Neutrophil (primary cell): Measurements from ENCODE around the gene ADAMTSL4.

ENCODE experiments used
- H3K27ac ChIP-seq: fragments of 200-600 bp; sonication (generic); 2 replicates; pipeline ENCODE4 v1.5.1; 2016; ENCODE audit warnings: mild to moderate bottlenecking, moderate library complexity
- H3K27me3 ChIP-seq: fragments of 200-600 bp; sonication (generic); 2 replicates; pipeline ENCODE4 v1.6.0; 2016; ENCODE audit warnings: mild to moderate bottlenecking
- H3K36me3 ChIP-seq: fragments of 200-600 bp; sonication (generic); 2 replicates; pipeline ENCODE4 v1.5.1; 2017
- H3K4me1 ChIP-seq, 2 experiments: fragments of 200-600 bp in 1 of 2; sonication (generic) in 1 of 2; 1 replicate in 1 of 2; 2 replicates in 1 of 2; pipeline versions ENCODE4 v1.5.1 to v1.6.1; 2013 to 2016; ENCODE audit warnings: low read depth in 1 of 2, low read length in 1 of 2, mild to moderate bottlenecking in 1 of 2, moderate library complexity in 1 of 2; ENCODE audit not compliant: control insufficient read depth in 1 of 2, insufficient read depth in 1 of 2
- H3K4me3 ChIP-seq, 2 experiments: fragments of 200-600 bp in 1 of 2; sonication (generic) in 1 of 2; 1 replicate in 1 of 2; 2 replicates in 1 of 2; pipeline ENCODE4 v1.5.1; 2013 to 2016; ENCODE audit warnings: low read depth in 1 of 2, low read length in 1 of 2, mild to moderate bottlenecking in 1 of 2, moderate library complexity in 1 of 2
- H3K9me3 ChIP-seq: fragments of 200-600 bp; sonication (generic); 2 replicates; pipeline ENCODE4 v1.5.1; 2016
- CTCF ChIP-seq: fragments of 200-600 bp; sonication (generic); IDR thresholded peaks from 2 replicates; pipeline ENCODE4 v1.5.1; 2016; ENCODE audit warnings: antibody characterized with exemption

The ADAMTSL4 gene

GRCh38 chr1:150548632-150549495 is at the start of gene ADAMTSL4:
ADAMTSL4 (plus strand) TSS chr1:150549408; CDS start chr1:150552289, 2,881 bp downstream.
- Histone ChIP-seq H3K4me1 (peaks cover 50 to 53% of the 10 kb centered on the region in 2 experiments), H3K4me3 (peak within 1 kb of the TSS; percentile 68 to 77), H3K36me3 (peaks cover under 1% of the 10 kb centered on the region), H3K27ac (peak within 1 kb of the TSS; percentile 90), H3K27me3 (peaks cover 62% of the 10 kb centered on the region), H3K9me3 (no peaks in the 10 kb centered on the region)
- TF ChIP-seq CTCF = no peak

- no peaks in the 10 kb centered on the region for H3K4me1 ChIP-seq
- H3K4me3 ChIP-seq = no peak overlapping the region
- H3K9me3 ChIP-seq = no peaks in the 10 kb centered on the region
- no peaks in the 10 kb centered on the region for H3K27me3 ChIP-seq
- peaks cover 55% of the 10 kb centered on the region for H3K36me3 ChIP-seq
- no peak for TF ChIP-seq CTCF
- H3K27ac ChIP-seq = no peak overlapping the region
Measured at GRCh38 chr1:150505431-150505830, 43.8 kb upstream of the ADAMTSL4 start.

GRCh38 chr1:150507912-150508864 is 41.0 kb upstream of the ADAMTSL4 start, which contains the start of gene ECM1:
ECM1 (plus strand) TSS chr1:150508109; CDS start chr1:150508210, 101 bp downstream.
- no peak within 1 kb of the TSS for H3K27ac ChIP-seq
- no peaks in the 10 kb centered on the region for H3K9me3 ChIP-seq
- peaks cover 44% of the 10 kb centered on the region for H3K36me3 ChIP-seq
- H3K4me3 ChIP-seq = no peak within 1 kb of the TSS
- H3K27me3 ChIP-seq = no peaks in the 10 kb centered on the region
- H3K4me1 ChIP-seq = no peaks in the 10 kb centered on the region
- no peak for TF ChIP-seq CTCF

- Histone ChIP-seq H3K9me3 (no peaks in the 10 kb centered on the region), H3K27ac (no peak overlapping the region), H3K4me1 (no peaks in the 10 kb centered on the region), H3K4me3 (no peak overlapping the region), H3K27me3 (no peaks in the 10 kb centered on the region), H3K36me3 (peaks cover 42% of the 10 kb centered on the region)
- TF ChIP-seq CTCF = no peak
Measured at GRCh38 chr1:150508982-150509381, 40.2 kb upstream of the ADAMTSL4 start.

GRCh38 chr1:150511551-150511950 is 37.7 kb upstream of the ADAMTSL4 start:
- no peaks in the 10 kb centered on the region for H3K9me3 ChIP-seq
- TF ChIP-seq CTCF = no peak
- H3K4me1 ChIP-seq = peaks cover 15 to 16% of the 10 kb centered on the region in 2 experiments
- peaks cover 16% of the 10 kb centered on the region for H3K36me3 ChIP-seq
- peaks cover 9% of the 10 kb centered on the region for H3K27me3 ChIP-seq
- H3K27ac ChIP-seq = no peak overlapping the region
- no peak overlapping the region for H3K4me3 ChIP-seq
